Keratinocyte (primary cell): ENCODE data around the gene RASSF6. TPM values are rescaled to one million over a fixed set of nuclear protein-coding genes. Genes with fewer than 3 reads are reported as not detected.
"Not testable (repeated sequence)": the region's sequence is repeated elsewhere in the genome, so short reads cannot be mapped to it uniquely, and the experiment has no call there.

Experiments used
- DNase-seq: peaks from one replicate; pipeline ENCODE4 v3.0.0-alpha.2; 2011; ENCODE audit warnings: low read depth, missing footprints, low spot score
- FAIRE-seq: peaks from 2 replicates; lab custom pipeline; 2011; peaks lifted over from hg19 to GRCh38; lab: Jason Lieb, UNC
- H2AFZ ChIP-seq: 2 replicates; pipeline ENCODE4 v1.6.0; 2012; ENCODE audit warnings: low read length, control low read depth, inconsistent platforms; ENCODE audit not compliant: control insufficient read depth
- H3K27ac ChIP-seq: 2 replicates; pipeline ENCODE4 v1.5.1; 2011; ENCODE audit warnings: low read length; ENCODE audit not compliant: control insufficient read depth, insufficient read depth
- H3K27me3 ChIP-seq: 3 replicates; pipeline ENCODE4 v1.6.0; 2011; ENCODE audit warnings: low read length; ENCODE audit not compliant: control insufficient read depth, insufficient read depth; ENCODE audit errors: extremely low read depth
- H3K36me3 ChIP-seq, 2 experiments: 2 replicates in 1 of 2; 3 replicates in 1 of 2; pipeline ENCODE4 v1.5.1; 2011; ENCODE audit warnings: low read length in 2 of 2, mild to moderate bottlenecking in 1 of 2; ENCODE audit not compliant: control insufficient read depth in 2 of 2, insufficient read depth in 2 of 2; ENCODE audit errors: extremely low read depth in 1 of 2
- H3K4me1 ChIP-seq: 3 replicates; pipeline ENCODE4 v1.5.1; 2011; ENCODE audit warnings: low read length; ENCODE audit not compliant: control insufficient read depth, insufficient read depth; ENCODE audit errors: extremely low read depth
- H3K4me2 ChIP-seq: 3 replicates; pipeline ENCODE4 v1.6.0; 2011; ENCODE audit warnings: low read depth, low read length; ENCODE audit not compliant: control insufficient read depth, insufficient read depth; ENCODE audit errors: extremely low read depth
- H3K4me3 ChIP-seq, 3 experiments: fragments of 200-600 bp in 1 of 3; sonication (generic) in 1 of 3; 2 replicates in 2 of 3; 3 replicates in 1 of 3; pipeline ENCODE4 v1.5.1; 2011 to 2016; ENCODE audit warnings: low read length in 3 of 3, mild to moderate bottlenecking in 3 of 3, control low read depth in 2 of 3, inconsistent platforms in 1 of 3, low read depth in 1 of 3, mixed read lengths in 1 of 3, mixed run types in 1 of 3, moderate library complexity in 1 of 3; ENCODE audit not compliant: control insufficient read depth in 2 of 3, insufficient read depth in 2 of 3; ENCODE audit errors: extremely low read depth in 1 of 3
- H3K79me2 ChIP-seq: 2 replicates; pipeline ENCODE4 v1.6.0; 2012; ENCODE audit warnings: low read length; ENCODE audit not compliant: control insufficient read depth, insufficient read depth
- H3K9ac ChIP-seq: 3 replicates; pipeline ENCODE4 v1.6.0; 2011; ENCODE audit warnings: low read length; ENCODE audit not compliant: control insufficient read depth, insufficient read depth; ENCODE audit errors: extremely low read depth
- H3K9me1 ChIP-seq: 3 replicates; pipeline ENCODE4 v1.6.0; 2011; ENCODE audit warnings: low read length; ENCODE audit not compliant: control insufficient read depth, insufficient read depth; ENCODE audit errors: extremely low read depth
- H3K9me3 ChIP-seq: 2 replicates; pipeline ENCODE4 v1.5.1; 2012; ENCODE audit warnings: low read depth, low read length; ENCODE audit not compliant: control insufficient read depth
- H4K20me1 ChIP-seq: 3 replicates; pipeline ENCODE4 v1.6.0; 2011; ENCODE audit warnings: low read length; ENCODE audit not compliant: control insufficient read depth, insufficient read depth; ENCODE audit errors: extremely low read depth
- EZH2 ChIP-seq: IDR thresholded peaks from one replicate; pipeline ENCODE4 v1.6.1; 2012; ENCODE audit warnings: inconsistent platforms, mild to moderate bottlenecking, low read length, moderate library complexity
- dilution Hi-C: fragments of 300-500 bp; cut with MboI; formaldehyde crosslinking; loops from one replicate; pipeline ENCODE4 v1.7.0; 2020; ENCODE audit warnings: low sequenced_read_pairs; ENCODE audit not compliant: extremely low pct_ligation_motif_present
- polyA plus RNA-seq, 5 experiments: library from polyadenylated mRNA; depleted of rRNA in 3 of 5; stranded (reverse) in 3 of 5; stranded (forward) in 1 of 5; unstranded in 1 of 5; fragments of >200 nt; gene quantifications; 1 replicate in 1 of 5; 2 replicates in 3 of 5; 3 replicates in 1 of 5; pipeline versions ENCODE4 v1.2.1 to v1.2.3, GENCODE V29; 2011 to 2012; ENCODE audit warnings: missing spikeins in 2 of 5, low read depth in 1 of 5, low replicate concordance in 1 of 5
- TF ChIP-seq, protein P1 (sequence below), 3 experiments: IDR thresholded peaks in 1 of 3; conservative IDR thresholded peaks in 1 of 3; optimal IDR thresholded peaks in 1 of 3; 2 replicates in 2 of 3; 3 replicates in 1 of 3; pipeline versions ENCODE3 to v1.5.1; 2011; ENCODE audit warnings: low read length in 3 of 3, mild to moderate bottlenecking in 3 of 3, moderate library complexity in 2 of 3, control low read depth in 1 of 3, inconsistent platforms in 1 of 3; ENCODE audit not compliant: insufficient read depth in 2 of 3; ENCODE audit errors: extremely low read depth in 1 of 3

Gene RASSF6
- polyA plus RNA-seq, 1 donor (not counting 4 experiments of a cell fraction or from before 2014, with no cell fraction given), result 4.4 TPM

DNA sequence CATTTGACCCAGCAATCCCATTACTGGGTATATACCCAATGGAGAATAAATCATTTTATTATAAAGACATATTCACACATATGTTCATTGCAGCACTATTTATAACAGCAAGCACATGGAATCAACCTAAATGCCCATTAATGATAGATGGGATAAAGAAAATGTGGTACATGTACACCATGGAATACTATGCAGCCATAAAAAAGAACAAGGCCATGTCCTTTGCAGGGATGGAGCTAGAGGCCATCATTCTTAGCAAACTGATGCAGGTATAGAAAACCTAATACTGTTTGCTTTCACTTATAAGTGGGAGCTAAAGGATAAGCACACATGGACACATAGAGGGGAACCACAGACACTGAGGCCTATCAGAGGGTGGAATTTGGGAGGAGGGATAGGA lies 22.6 kb downstream of the RASSF6 start:
- Histone ChIP-seq H3K9ac (no peak overlapping the region), H3K4me2 (no peak overlapping the region), H3K4me3 (no peak overlapping the region), H4K20me1 (no peaks in the 10 kb centered on the region), H3K27ac (no peak overlapping the region), H3K4me1 (peaks cover 11% of the 10 kb centered on the region), H3K9me3 (no peaks in the 10 kb centered on the region), H3K36me3 (no peaks in the 10 kb centered on the region), H2AFZ (no peak overlapping the region), H3K79me2 (no peaks in the 10 kb centered on the region), H3K27me3 (no peaks in the 10 kb centered on the region), H3K9me1 (no peaks in the 10 kb centered on the region)
- no peak for TF ChIP-seq EZH2
- TF ChIP-seq, protein P1, sequence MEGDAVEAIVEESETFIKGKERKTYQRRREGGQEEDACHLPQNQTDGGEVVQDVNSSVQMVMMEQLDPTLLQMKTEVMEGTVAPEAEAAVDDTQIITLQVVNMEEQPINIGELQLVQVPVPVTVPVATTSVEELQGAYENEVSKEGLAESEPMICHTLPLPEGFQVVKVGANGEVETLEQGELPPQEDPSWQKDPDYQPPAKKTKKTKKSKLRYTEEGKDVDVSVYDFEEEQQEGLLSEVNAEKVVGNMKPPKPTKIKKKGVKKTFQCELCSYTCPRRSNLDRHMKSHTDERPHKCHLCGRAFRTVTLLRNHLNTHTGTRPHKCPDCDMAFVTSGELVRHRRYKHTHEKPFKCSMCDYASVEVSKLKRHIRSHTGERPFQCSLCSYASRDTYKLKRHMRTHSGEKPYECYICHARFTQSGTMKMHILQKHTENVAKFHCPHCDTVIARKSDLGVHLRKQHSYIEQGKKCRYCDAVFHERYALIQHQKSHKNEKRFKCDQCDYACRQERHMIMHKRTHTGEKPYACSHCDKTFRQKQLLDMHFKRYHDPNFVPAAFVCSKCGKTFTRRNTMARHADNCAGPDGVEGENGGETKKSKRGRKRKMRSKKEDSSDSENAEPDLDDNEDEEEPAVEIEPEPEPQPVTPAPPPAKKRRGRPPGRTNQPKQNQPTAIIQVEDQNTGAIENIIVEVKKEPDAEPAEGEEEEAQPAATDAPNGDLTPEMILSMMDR (optimal IDR thresholded peaks at IDR 0.05 in 1 of 3, IDR thresholded peaks at IDR 0.05 in 1 of 3, conservative IDR thresholded peaks at IDR 0.05 in 1 of 3; ENCODE audit: extremely low read depth in 1 of 3, insufficient read depth in 2 of 3, low read length in 3 of 3), result no peak
- DNase-seq, result no peak
- FAIRE-seq, result peak; percentile 34
- dilution Hi-C loops, result no loop called here

DNA sequence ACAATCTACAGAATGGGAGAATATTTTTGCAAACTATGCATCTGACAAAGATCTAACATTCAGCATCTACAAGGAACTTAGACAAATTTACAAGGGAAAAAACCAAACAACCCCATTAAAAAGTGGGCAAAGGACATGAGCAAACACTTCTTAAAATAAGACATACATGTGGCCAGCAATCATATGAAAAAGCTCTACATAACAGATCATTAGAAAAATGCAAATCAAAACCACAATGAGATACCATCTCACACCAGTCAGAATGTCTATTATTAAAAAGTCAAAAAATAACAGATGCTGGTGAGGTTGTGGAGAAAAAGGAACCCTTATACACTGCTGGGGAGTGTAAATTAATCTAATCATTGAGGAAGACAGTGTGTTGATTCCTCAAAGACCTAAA lies 23.1 kb downstream of the RASSF6 start:
- FAIRE-seq, DNase-seq, H3K27ac ChIP-seq, H2AFZ ChIP-seq, dilution Hi-C loops, H3K9ac ChIP-seq, H3K9me1 ChIP-seq, H3K79me2 ChIP-seq, H3K4me2 ChIP-seq, H3K9me3 ChIP-seq, H3K27me3 ChIP-seq, H3K4me3 ChIP-seq, H3K36me3 ChIP-seq, H4K20me1 ChIP-seq: not testable (repeated sequence)
- peaks cover 11% of the 10 kb centered on the region for H3K4me1 ChIP-seq

DNA sequence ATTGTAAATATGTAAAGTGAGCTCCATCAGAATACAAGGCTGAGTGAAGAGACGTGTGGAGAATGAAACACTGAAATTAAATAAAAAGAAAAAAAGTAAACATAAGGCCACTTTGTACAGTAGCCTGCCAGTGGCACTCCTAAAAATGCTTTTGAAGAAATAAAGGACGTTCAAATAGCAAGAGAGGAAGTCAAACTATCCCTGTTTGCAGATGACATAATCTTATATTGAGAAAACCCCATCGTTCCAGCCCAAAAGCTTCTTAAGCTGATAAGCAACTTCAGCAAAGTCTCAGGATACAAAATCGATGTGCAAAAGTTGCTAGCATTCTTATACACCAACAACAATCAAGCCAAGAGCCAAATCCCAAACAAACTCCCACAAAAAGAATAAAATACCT lies 24.2 kb downstream of the RASSF6 start:
- Histone ChIP-seq H3K27me3 (no peaks in the 10 kb centered on the region), H3K4me2 (no peak overlapping the region), H3K9me1 (no peaks in the 10 kb centered on the region), H3K4me3 (no peak overlapping the region), H3K79me2 (no peaks in the 10 kb centered on the region), H3K9ac (no peak overlapping the region), H3K36me3 (peaks cover 0 to 2% of the 10 kb centered on the region in 2 experiments), H3K4me1 (peaks cover 11% of the 10 kb centered on the region), H2AFZ (no peak overlapping the region), H4K20me1 (no peaks in the 10 kb centered on the region), H3K27ac (no peak overlapping the region), H3K9me3 (no peaks in the 10 kb centered on the region)
- no peak for TF ChIP-seq EZH2
- TF ChIP-seq, protein P1 (optimal IDR thresholded peaks at IDR 0.05 in 1 of 3, IDR thresholded peaks at IDR 0.05 in 1 of 3, conservative IDR thresholded peaks at IDR 0.05 in 1 of 3; ENCODE audit: extremely low read depth in 1 of 3, insufficient read depth in 2 of 3, low read length in 3 of 3), result no peak
- dilution Hi-C loops, result no loop called here
- FAIRE-seq (no peak), DNase-seq (no peak)
